ENCODE measurements around the gene ITGB6. TPM values are rescaled to one million over a fixed set of nuclear protein-coding genes. Genes with fewer than 3 reads are reported as not detected.
"Not testable (repeated sequence)": the region's sequence is repeated elsewhere in the genome, so short reads cannot be mapped to it uniquely, and the experiment has no call there.

ITGB6 gene
- total and polyA plus RNA-seq, 2 of the 8 experiments (the other 6 are each of a cell fraction or from before 2014, with no cell fraction given): not detected

GRCh38 chr2:160148419-160148818 is 51.7 kb downstream of the ITGB6 start:
- H3K23me2 ChIP-seq (ENCODE audit: low read depth, low read length); H3K4me1 ChIP-seq (replicated peaks in 1 of 4; ENCODE audit: control insufficient read depth in 3 of 4, insufficient read depth in 4 of 4, low read length in 3 of 4); H3K27me3 ChIP-seq (replicated peaks in 1 of 4; ENCODE audit: control insufficient read depth in 3 of 4, extremely low read depth in 1 of 4, insufficient read depth in 3 of 4, low read length in 3 of 4); H3K4me2 ChIP-seq (ENCODE audit: insufficient read depth in 1 of 2, low read depth in 2 of 2, low read length in 2 of 2); H3K14ac ChIP-seq (ENCODE audit: insufficient read length); POLR2A ChIA-PET (ENCODE audit: partially characterized antibody); H2BK15ac ChIP-seq (ENCODE audit: low read length); H4K20me1 ChIP-seq (replicated peaks in 1 of 2; ENCODE audit: control insufficient read depth in 1 of 2, insufficient read depth in 2 of 2, low read length in 2 of 2); H3K79me1 ChIP-seq (ENCODE audit: low read depth, low read length); H4K8ac ChIP-seq (ENCODE audit: extremely low read depth, insufficient read depth, low read length); H3K9ac ChIP-seq (replicated peaks in 1 of 4; ENCODE audit: extremely low read depth in 1 of 4, low read depth in 3 of 4, low read length in 3 of 4); H3K18ac ChIP-seq (ENCODE audit: extremely low read depth, low read length); H2BK120ac ChIP-seq (replicated peaks; ENCODE audit: low read depth, low read length); H2BK5ac ChIP-seq (ENCODE audit: low read depth, low read length); H2BK20ac ChIP-seq (ENCODE audit: low read length); H3K56ac ChIP-seq (replicated peaks; ENCODE audit: insufficient read length, low read depth, low read length); H3K23ac ChIP-seq (ENCODE audit: insufficient read length); H3K79me2 ChIP-seq (ENCODE audit: control insufficient read depth in 1 of 2, insufficient read depth in 2 of 2, low read length in 2 of 2); H4K5ac ChIP-seq (ENCODE audit: insufficient read length, low read depth, low read length); H4K91ac ChIP-seq (replicated peaks; ENCODE audit: insufficient read length, low read length); H3K36me3 ChIP-seq (ENCODE audit: control insufficient read depth in 2 of 4, insufficient read depth in 4 of 4, low read length in 3 of 4); DNase-seq (ENCODE audit: low read depth in 1 of 2, low spot score in 2 of 2); H3K4me3 ChIP-seq (ENCODE audit: extremely low read depth in 1 of 4, insufficient read depth in 2 of 4, low read depth in 3 of 4, low read length in 4 of 4); H3K4ac ChIP-seq (replicated peaks; ENCODE audit: insufficient read length, low read depth, low read length); H2AK5ac ChIP-seq (ENCODE audit: low read depth, low read length); FAIRE-seq; H3K27ac ChIP-seq (ENCODE audit: low read depth, low read length); H3K9me3 ChIP-seq (ENCODE audit: insufficient read depth in 2 of 2, low read depth in 1 of 2, low read length in 1 of 2): not testable (repeated sequence)
- CTCF ChIA-PET (ENCODE audit: partially characterized antibody): interaction anchor here (0.7 to 1.5 kb wide), 2 partner anchors 62 to 66 kb away, joined by 3 to 5 read pairs; no protein-coding TSS in a partner anchor
- 82% methylated on average over 8 of the region's 8 CpGs; no CpG with 5 or more reads in 1 of the 2 experiments for WGBS, 2 experiments (ENCODE audit: extremely low coverage in 1 of 2, insufficient coverage in 1 of 2, insufficient read length in 1 of 2, insufficient replicate concordance in 2 of 2, low coverage in 1 of 2, low lambda C conversion rate in 2 of 2, missing lambda C conversion rate in 1 of 2)
- Histone ChIP-seq H2BK12ac (ENCODE audit: low read depth, low read length) (0 out of 2 replicates have a peak overlapping the region, but pooled peaks have one; percentile 39), H2AFZ (ENCODE audit: low read length) (0 out of 2 replicates have a peak overlapping the region, but pooled peaks have one; percentile 44)

All from H1 (cell line).